Measurements from ENCODE around the gene RBM38.

DNA sequence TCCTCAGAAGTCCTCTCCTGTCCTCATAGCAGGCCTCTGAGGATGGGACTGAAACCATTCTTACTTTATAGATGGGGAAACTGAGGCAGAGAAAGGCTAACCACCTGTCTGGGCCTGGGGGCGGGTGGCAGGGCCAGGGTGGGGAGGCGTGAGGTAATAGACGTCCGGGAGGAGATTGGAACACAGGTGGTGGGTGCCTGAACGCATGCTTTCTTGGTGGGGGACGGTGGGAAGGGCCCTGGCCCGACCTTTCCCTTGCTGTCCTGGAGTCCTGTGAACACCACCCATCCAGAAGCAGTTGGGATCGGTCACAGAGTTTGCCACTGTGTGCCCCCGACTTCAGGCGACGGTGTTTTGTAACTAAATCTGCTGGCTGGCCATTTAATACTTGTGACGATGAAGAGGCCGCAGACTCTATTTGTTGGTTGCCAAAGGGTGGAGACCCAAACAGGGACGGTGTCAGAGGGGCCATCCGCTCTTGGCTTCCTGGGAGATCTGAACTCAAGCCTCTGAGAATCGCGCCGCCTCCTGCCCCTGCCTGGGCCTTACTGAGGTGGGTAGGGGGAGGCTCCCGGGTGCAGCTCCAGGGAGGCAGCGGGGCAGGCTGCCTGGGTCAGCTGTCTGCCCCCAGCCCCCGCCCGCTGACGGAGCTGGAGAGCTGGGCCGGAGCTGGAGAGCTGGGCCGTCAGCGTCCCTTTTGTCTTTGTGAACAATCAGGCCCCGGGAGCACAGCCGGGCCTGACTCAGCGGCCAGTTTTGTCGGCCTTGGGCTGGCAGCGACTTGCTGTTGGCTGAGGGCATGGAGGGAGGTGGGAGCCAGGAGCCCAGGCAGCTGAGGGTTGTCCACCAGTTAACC, 4.1 kb downstream of the RBM38 start:
- TF ChIP-seq CTCF (IDR thresholded peaks at IDR 0.05 in 2 of 3, conservative IDR thresholded peaks at IDR 0.05 in 1 of 3; ENCODE audit: control insufficient read depth in 2 of 3, extremely low read depth in 1 of 3, insufficient read depth in 1 of 3, low read depth in 3 of 3, low read length in 3 of 3) = no peak
- TF ChIP-seq POLR2A (IDR thresholded peaks at IDR 0.05; ENCODE audit: low read depth, low read length) = peak; percentile 48
- no peak for TF ChIP-seq FOXM1 (IDR thresholded peaks at IDR 0.05; ENCODE audit: low read depth, low read length)
- TF ChIP-seq TBL1XR1 (IDR thresholded peaks at IDR 0.05; ENCODE audit: low read depth, low read length) = no peak
- TF ChIP-seq ASH2L (IDR thresholded peaks at IDR 0.05; ENCODE audit: borderline replicate concordance, low read depth) = no peak
- TF ChIP-seq, protein P1, sequence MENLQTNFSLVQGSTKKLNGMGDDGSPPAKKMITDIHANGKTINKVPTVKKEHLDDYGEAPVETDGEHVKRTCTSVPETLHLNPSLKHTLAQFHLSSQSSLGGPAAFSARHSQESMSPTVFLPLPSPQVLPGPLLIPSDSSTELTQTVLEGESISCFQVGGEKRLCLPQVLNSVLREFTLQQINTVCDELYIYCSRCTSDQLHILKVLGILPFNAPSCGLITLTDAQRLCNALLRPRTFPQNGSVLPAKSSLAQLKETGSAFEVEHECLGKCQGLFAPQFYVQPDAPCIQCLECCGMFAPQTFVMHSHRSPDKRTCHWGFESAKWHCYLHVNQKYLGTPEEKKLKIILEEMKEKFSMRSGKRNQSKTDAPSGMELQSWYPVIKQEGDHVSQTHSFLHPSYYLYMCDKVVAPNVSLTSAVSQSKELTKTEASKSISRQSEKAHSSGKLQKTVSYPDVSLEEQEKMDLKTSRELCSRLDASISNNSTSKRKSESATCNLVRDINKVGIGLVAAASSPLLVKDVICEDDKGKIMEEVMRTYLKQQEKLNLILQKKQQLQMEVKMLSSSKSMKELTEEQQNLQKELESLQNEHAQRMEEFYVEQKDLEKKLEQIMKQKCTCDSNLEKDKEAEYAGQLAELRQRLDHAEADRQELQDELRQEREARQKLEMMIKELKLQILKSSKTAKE (IDR thresholded peaks at IDR 0.05; ENCODE audit: low read depth, poor library complexity, severe bottlenecking) = no peak
- no peak for TF ChIP-seq NFYB (IDR thresholded peaks at IDR 0.05; ENCODE audit: insufficient read depth, low read depth, low read length)
- TF ChIP-seq EP300 (IDR thresholded peaks at IDR 0.05; ENCODE audit: borderline replicate concordance in 1 of 2, control insufficient read depth in 1 of 2, low read depth in 2 of 2, low read length in 2 of 2) = no peak
- no peak for TF ChIP-seq JUND (IDR thresholded peaks at IDR 0.05; ENCODE audit: low read depth, low read length)

Measured in GM12878 (cell line).